DOHH2 (cell line): ENCODE results near the gene ERC2.

Experiments used
- H3F3A ChIP-seq: fragments of 200-600 bp; sonication (generic), shearing (Covaris generic); 2 replicates; pipeline ENCODE4 v1.6.0; 2016; ENCODE audit warnings: antibody characterized with exemption, mild to moderate bottlenecking; ENCODE audit not compliant: control insufficient read depth, insufficient read depth
- H3K27ac ChIP-seq: fragments of 200-600 bp; sonication (generic); 2 replicates; pipeline ENCODE4 v1.5.1; 2014; ENCODE audit warnings: low read depth, mild to moderate bottlenecking, low read length, moderate library complexity
- H3K27me3 ChIP-seq: fragments of 200-600 bp; sonication (generic); 2 replicates; pipeline ENCODE4 v1.6.1; 2014; ENCODE audit warnings: mild to moderate bottlenecking, low read length, mixed read lengths; ENCODE audit not compliant: control insufficient read depth
- H3K36me3 ChIP-seq: fragments of 200-600 bp; sonication (generic); 2 replicates; pipeline ENCODE4 v1.6.1; 2014; ENCODE audit warnings: mild to moderate bottlenecking, low read length, moderate library complexity, mixed read lengths; ENCODE audit not compliant: control insufficient read depth
- H3K4me1 ChIP-seq: fragments of 200-600 bp; sonication (generic); 2 replicates; pipeline ENCODE4 v1.6.1; 2014; ENCODE audit warnings: mild to moderate bottlenecking, low read length, mixed read lengths; ENCODE audit not compliant: control insufficient read depth
- H3K4me2 ChIP-seq: fragments of 200-600 bp; sonication (generic); 2 replicates; pipeline ENCODE4 v1.6.0; 2014; ENCODE audit warnings: mild to moderate bottlenecking, low read length, moderate library complexity
- H3K4me3 ChIP-seq: fragments of 200-600 bp; sonication (generic); 2 replicates; pipeline ENCODE4 v1.5.1; 2014; ENCODE audit warnings: mild to moderate bottlenecking, low read length, mixed read lengths
- H3K79me2 ChIP-seq: fragments of 200-600 bp; sonication (generic); 2 replicates; pipeline ENCODE4 v1.6.1; 2014; ENCODE audit warnings: mild to moderate bottlenecking, low read length, mixed read lengths; ENCODE audit not compliant: control insufficient read depth
- H3K9me2 ChIP-seq: fragments of 200-600 bp; sonication (generic); replicated peaks from 2 replicates; pipeline ENCODE4 v1.6.1; 2014; ENCODE audit warnings: mild to moderate bottlenecking, low read length, mixed read lengths; ENCODE audit not compliant: control insufficient read depth
- H3K9me3 ChIP-seq: fragments of 200-600 bp; sonication (generic); 2 replicates; pipeline ENCODE4 v1.6.1; 2014; ENCODE audit warnings: antibody characterized with exemption, low read length, mixed read lengths; ENCODE audit not compliant: control insufficient read depth, insufficient read depth
- H4K20me1 ChIP-seq: fragments of 200-600 bp; sonication (generic); 2 replicates; pipeline ENCODE4 v1.6.0; 2014; ENCODE audit warnings: low read depth, mild to moderate bottlenecking, antibody characterized with exemption, low read length, moderate library complexity; ENCODE audit not compliant: control insufficient read depth, insufficient read depth
- EZH2phosphoT487 ChIP-seq: fragments of 200-600 bp; sonication (generic); IDR thresholded peaks from 2 replicates; pipeline ENCODE4 v1.6.1; 2017; ENCODE audit warnings: borderline replicate concordance, mild to moderate bottlenecking, antibody characterized with exemption, low read length, moderate library complexity, mixed read lengths
- TF ChIP-seq, protein P1 (sequence below): fragments of 200-600 bp; sonication (generic); IDR thresholded peaks from one replicate; pipeline ENCODE4 v1.5.1; 2014; ENCODE audit warnings: antibody characterized with exemption, mild to moderate bottlenecking, low read depth, low read length; ENCODE audit not compliant: poor library complexity, severe bottlenecking

ERC2 gene

DNA sequence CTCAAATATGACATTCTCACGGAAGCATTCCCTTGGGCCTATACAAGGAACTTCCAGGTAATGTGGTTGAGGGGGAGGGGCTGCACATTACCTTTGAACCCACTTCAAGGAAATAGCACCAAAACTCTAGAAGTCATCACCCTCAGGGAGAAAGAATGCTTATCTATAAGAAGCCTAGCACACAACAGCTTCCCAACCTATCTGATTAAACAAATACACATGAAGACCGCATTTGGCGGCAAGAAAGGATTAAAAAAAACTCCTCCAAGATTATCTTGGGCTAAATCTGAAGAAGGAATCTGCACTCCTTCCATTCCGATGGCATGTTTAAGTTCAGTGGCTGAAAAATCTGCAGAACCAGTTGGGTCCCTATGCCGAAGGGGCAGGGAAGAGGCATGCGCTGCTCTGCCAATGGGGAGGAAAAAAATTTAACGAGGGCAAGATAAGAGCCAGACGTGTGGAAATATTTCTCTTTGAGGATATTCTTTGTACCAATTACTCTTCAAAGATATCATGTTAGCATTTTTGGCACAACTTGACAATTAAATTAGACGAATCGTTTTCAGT is 899.2 kb downstream of the ERC2 start:
- Histone ChIP-seq H3K9me2 (no peaks in the 10 kb centered on the region), H3K36me3 (no peaks in the 10 kb centered on the region), H3K9me3 (no peaks in the 10 kb centered on the region), H3K27me3 (no peaks in the 10 kb centered on the region), H3K4me2 (no peak overlapping the region), H4K20me1 (no peaks in the 10 kb centered on the region), H3F3A (no peaks in the 10 kb centered on the region), H3K4me1 (no peaks in the 10 kb centered on the region), H3K27ac (no peak overlapping the region), H3K4me3 (no peak overlapping the region), H3K79me2 (no peaks in the 10 kb centered on the region)
- TF ChIP-seq, protein P1, sequence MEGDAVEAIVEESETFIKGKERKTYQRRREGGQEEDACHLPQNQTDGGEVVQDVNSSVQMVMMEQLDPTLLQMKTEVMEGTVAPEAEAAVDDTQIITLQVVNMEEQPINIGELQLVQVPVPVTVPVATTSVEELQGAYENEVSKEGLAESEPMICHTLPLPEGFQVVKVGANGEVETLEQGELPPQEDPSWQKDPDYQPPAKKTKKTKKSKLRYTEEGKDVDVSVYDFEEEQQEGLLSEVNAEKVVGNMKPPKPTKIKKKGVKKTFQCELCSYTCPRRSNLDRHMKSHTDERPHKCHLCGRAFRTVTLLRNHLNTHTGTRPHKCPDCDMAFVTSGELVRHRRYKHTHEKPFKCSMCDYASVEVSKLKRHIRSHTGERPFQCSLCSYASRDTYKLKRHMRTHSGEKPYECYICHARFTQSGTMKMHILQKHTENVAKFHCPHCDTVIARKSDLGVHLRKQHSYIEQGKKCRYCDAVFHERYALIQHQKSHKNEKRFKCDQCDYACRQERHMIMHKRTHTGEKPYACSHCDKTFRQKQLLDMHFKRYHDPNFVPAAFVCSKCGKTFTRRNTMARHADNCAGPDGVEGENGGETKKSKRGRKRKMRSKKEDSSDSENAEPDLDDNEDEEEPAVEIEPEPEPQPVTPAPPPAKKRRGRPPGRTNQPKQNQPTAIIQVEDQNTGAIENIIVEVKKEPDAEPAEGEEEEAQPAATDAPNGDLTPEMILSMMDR = no peak
- no peak for TF ChIP-seq EZH2phosphoT487

GRCh38 chr3:55567615-55568014 is 900.7 kb downstream of the ERC2 start:
- Histone ChIP-seq H3K4me2 (no peak overlapping the region), H3K9me2 (no peaks in the 10 kb centered on the region), H3F3A (no peaks in the 10 kb centered on the region), H3K27me3 (no peaks in the 10 kb centered on the region), H3K79me2 (no peaks in the 10 kb centered on the region), H3K4me3 (no peak overlapping the region), H3K4me1 (no peaks in the 10 kb centered on the region), H3K36me3 (no peaks in the 10 kb centered on the region), H4K20me1 (no peaks in the 10 kb centered on the region), H3K9me3 (no peaks in the 10 kb centered on the region), H3K27ac (no peak overlapping the region)
- TF ChIP-seq, protein P1 = no peak
- TF ChIP-seq EZH2phosphoT487 = no peak

DNA sequence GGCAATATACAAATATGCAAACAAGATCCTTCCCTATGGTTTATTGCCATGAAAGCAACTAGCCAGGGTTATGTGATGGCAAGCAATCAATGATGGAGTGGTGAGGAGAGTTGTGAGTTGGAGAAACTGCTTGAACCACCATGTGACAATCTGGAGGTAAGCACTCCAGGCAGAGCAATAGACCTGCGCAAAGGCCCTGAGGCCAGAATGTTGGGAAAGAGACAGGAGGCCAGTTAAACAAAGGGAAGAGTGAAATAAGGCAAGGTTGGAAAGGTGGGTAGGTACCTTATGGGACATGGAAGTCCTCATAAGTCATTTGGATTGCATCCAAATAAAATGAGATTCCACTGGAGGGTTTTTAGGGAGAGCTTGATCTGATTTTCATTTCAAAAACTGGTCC is 901.1 kb downstream of the ERC2 start:
- no peaks in the 10 kb centered on the region for H3K9me3 ChIP-seq
- H3K27ac ChIP-seq = no peak overlapping the region
- H3K27me3 ChIP-seq = no peaks in the 10 kb centered on the region
- no peak overlapping the region for H3K4me3 ChIP-seq
- no peak for TF ChIP-seq EZH2phosphoT487
- TF ChIP-seq, protein P1 = no peak
- H3K79me2 ChIP-seq = no peaks in the 10 kb centered on the region
- H3K36me3 ChIP-seq = no peaks in the 10 kb centered on the region
- no peaks in the 10 kb centered on the region for H3K9me2 ChIP-seq
- no peaks in the 10 kb centered on the region for H3F3A ChIP-seq
- no peak overlapping the region for H3K4me2 ChIP-seq
- H3K4me1 ChIP-seq = no peaks in the 10 kb centered on the region
- H4K20me1 ChIP-seq = no peaks in the 10 kb centered on the region
